NCI-H2196 (cell line): ENCODE measurements around the gene NEK7.

Source experiments
- DNase-seq: peaks from one replicate; lab custom pipeline; 2025; ENCODE audit not compliant: unreplicated experiment; lab: John Stamatoyannopoulos, UW

The NEK7 gene

GRCh38 chr1:198253259-198253658, 96.5 kb downstream of the NEK7 start:
- DNase-seq, result no peak

- no peak for DNase-seq
Measured at GRCh38 chr1:198253668-198254067, 96.9 kb downstream of the NEK7 start.

- DNase-seq, result no peak
Measured at GRCh38 chr1:198254521-198254920, 97.7 kb downstream of the NEK7 start.

GRCh38 chr1:198254948-198255347, 98.2 kb downstream of the NEK7 start:
- no peak for DNase-seq

GRCh38 chr1:198255784-198256183, 99.0 kb downstream of the NEK7 start:
- DNase-seq, result no peak

- DNase-seq, result no peak
Measured at GRCh38 chr1:198258491-198258890, 101.7 kb downstream of the NEK7 start.

- no peak for DNase-seq
Measured at GRCh38 chr1:198259333-198260074, 102.7 kb downstream of the NEK7 start.

- DNase-seq, result no peak
Measured at GRCh38 chr1:198261886-198262285, 105.1 kb downstream of the NEK7 start.

- DNase-seq, result no peak
Measured at GRCh38 chr1:198263186-198263585, 106.4 kb downstream of the NEK7 start.

GRCh38 chr1:198264282-198264681, 107.5 kb downstream of the NEK7 start:
- no peak for DNase-seq

- DNase-seq, result no peak
Measured at GRCh38 chr1:198265073-198265661, 108.4 kb downstream of the NEK7 start.

- DNase-seq, result no peak
Measured at GRCh38 chr1:198267056-198267455, 110.3 kb downstream of the NEK7 start.

- DNase-seq, result no peak
Measured at GRCh38 chr1:198267921-198268320, 111.1 kb downstream of the NEK7 start.

- no peak for DNase-seq
Measured at GRCh38 chr1:198268784-198269645, 112.2 kb downstream of the NEK7 start.

GRCh38 chr1:198269646-198269940, 112.8 kb downstream of the NEK7 start:
- no peak for DNase-seq

- DNase-seq, result no peak
Measured at GRCh38 chr1:198270273-198270828, 113.6 kb downstream of the NEK7 start.

GRCh38 chr1:198271467-198271866, 114.7 kb downstream of the NEK7 start:
- no peak for DNase-seq

- no peak for DNase-seq
Measured at GRCh38 chr1:198272492-198272891, 115.7 kb downstream of the NEK7 start.

GRCh38 chr1:198273748-198274295, 117.0 kb downstream of the NEK7 start:
- no peak for DNase-seq

GRCh38 chr1:198275597-198275996, 118.8 kb downstream of the NEK7 start:
- DNase-seq, result no peak

- DNase-seq, result no peak
Measured at GRCh38 chr1:198276241-198276640, 119.4 kb downstream of the NEK7 start.
